GM12892 (cell line): ENCODE measurements around the gene HOXD9.
A peak's percentile ranks its signal among the peaks of the same experiment; 100 is the strongest.

Source experiments
- DNase-seq: peaks from one replicate; pipeline ENCODE4 v3.0.0; 2011; ENCODE audit not compliant: insufficient read length
- FAIRE-seq: peaks from 2 replicates; lab custom pipeline; 2011; peaks lifted over from hg19 to GRCh38; lab: Jason Lieb, UNC
- POLR2A ChIP-seq: IDR thresholded peaks from 2 replicates; pipeline ENCODE4 v1.6.1; 2011; ENCODE audit warnings: low read depth, low read length, control low read depth
- POLR2AphosphoS5 ChIP-seq: IDR thresholded peaks from 2 replicates; pipeline ENCODE4 v1.6.1; 2011; ENCODE audit warnings: low read depth, low read length, control low read depth
- TAF1 ChIP-seq: IDR thresholded peaks from 2 replicates; pipeline ENCODE4 v1.6.1; 2011; ENCODE audit warnings: low read depth, mild to moderate bottlenecking, control low read depth, low read length, borderline replicate concordance

The HOXD9 gene

DNA sequence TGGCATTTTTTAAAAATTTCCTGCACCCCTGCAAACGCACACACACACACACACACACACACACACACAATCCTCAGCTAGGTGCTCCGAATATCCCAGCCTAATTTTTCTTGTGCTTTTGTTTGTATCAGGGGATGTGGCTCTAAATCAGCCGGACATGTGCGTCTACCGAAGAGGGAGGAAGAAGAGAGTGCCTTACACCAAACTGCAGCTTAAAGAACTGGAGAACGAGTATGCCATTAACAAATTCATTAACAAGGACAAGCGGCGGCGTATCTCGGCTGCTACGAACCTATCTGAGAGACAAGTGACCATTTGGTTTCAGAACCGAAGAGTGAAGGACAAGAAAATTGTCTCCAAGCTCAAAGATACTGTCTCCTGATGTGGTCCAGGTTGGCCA lies 28.2 kb upstream of the HOXD9 start:
- DNase-seq (no peak), FAIRE-seq (no peak)
- TF ChIP-seq TAF1 (no peak), POLR2AphosphoS5 (no peak), POLR2A (no peak)

DNA sequence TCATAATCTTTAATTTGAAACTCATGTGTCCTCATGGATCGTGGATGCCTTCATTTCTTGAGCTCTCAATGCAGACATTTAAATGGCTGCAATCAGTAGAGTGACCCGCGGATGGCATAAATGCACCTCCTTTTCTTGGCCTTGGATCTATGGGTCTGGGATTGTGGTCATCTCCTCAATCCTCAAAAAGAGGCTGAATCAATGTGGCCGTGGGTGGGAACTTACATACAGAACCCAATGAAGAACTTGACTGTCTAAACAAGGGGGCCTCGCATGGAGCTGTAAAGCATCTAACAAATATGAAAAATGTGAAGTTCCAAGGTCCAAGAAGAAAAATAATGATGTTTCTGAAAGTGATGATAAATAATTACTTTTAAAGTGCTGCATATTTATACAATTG lies 27.1 kb upstream of the HOXD9 start:
- FAIRE-seq, result no peak
- DNase-seq, result no peak
- TF ChIP-seq POLR2A (no peak), TAF1 (no peak), POLR2AphosphoS5 (no peak)

DNA sequence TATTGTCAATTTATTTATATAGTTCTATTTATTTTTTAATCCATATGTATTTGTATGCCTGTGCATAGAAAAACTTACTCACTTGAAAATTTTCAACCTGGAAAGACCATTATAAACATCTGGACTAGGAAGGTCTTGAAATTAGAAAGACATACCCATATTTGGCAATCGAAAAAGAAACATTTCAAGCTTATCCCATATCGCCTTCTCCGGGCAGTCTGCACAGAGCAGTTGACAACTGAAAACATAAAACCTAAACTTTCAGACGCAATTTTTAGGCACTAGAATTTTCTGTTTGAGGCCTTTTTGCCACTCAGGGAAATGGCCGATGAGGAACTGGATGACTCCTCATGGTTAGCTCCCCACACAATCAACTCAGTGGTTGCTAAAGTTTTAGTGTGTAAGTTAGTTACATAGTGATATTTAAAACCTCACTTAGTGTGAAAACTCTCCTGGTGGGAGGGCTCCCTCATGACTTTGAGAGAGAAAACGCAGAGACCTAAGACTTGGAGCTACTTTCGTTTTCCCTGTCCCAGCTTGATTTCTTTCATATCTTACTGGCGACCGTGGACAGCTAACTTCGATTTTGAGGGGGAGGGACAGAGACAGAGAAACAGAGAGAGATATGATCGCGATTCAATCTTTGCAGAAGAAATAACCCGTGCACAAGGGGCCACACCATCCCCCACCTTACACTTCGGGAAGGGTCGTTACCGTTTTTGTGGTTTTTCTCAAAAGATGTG lies 26.1 kb upstream of the HOXD9 start:
- FAIRE-seq (peak; percentile 83), DNase-seq (no peak)

DNA sequence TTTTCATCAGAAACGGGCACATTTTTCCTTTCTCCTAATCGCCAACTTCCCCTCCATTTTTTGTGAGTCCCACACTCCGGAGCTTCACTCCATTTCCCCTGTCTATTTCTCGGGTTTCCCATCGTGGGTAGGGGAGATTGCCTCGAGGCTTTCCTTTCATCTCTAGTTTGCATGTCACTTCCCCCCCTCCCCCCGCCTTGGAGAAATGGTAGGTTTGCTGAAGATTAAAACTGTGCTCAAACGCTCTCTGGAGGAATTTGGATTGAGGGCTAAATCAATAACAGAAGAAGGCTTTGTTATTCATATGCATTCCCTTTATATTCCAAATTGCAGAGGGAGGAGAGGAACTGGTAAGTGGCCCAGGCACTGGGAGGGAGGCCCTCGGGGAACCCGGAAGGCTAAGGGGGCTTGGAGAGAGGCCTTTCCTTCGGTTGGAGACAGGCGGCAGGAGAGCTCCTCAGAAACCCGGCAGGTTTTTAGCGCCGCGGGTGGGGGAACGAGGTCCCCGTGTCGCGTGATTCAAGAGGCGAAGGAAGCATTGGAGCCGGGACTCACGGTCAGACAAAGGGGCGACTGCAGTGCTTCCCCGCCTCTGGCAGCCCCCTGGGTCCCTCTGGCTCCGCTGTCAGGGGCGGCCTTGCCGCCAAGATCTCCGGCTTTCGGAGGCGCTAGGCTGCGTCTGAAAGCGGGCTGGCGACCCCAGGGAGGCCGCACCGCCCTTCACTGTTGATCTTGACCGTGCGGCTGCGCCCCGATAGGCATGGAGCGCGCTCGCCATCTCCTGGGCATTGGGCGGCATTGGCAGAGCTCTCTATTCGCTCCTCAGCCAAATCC lies 25.3 kb upstream of the HOXD9 start:
- FAIRE-seq (peak; percentile 92), DNase-seq (peak; percentile 71)
- TF ChIP-seq POLR2A (no peak), TAF1 (no peak), POLR2AphosphoS5 (no peak)

More for the DNA sequence above, 26.1 kb upstream of the HOXD9 start:
- TF ChIP-seq POLR2AphosphoS5, result no peak
- no peak for TF ChIP-seq TAF1
- TF ChIP-seq POLR2A, result no peak

DNA sequence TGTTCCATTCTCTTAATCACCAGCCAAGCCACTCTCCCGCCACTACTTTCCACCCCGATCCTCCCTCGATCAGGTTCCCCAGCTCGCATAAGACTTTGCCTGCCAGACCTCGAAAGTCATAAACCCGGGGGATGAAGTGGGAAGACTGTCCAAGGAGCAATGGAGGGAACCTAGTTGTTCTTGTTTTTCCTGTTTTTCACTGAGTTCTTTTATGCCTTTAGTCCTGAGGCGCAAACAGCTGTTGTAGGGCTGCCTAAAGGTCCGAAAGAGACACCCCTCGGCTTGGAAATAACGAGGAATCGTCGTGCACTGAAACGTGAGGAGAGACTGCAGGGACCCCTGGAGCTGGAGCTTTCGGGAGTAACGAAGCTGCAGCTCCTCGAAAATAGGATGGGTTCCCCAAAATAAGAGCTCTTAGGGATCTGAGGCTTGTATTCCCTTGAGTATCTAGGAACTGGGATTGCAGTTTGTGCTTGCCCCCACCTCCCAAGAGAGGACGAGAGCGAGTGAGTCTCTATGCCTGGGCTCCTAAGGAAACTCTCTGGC lies 24.6 kb upstream of the HOXD9 start:
- no peak for FAIRE-seq
- DNase-seq, result no peak
- no peak for TF ChIP-seq POLR2A
- no peak for TF ChIP-seq TAF1
- TF ChIP-seq POLR2AphosphoS5, result no peak

DNA sequence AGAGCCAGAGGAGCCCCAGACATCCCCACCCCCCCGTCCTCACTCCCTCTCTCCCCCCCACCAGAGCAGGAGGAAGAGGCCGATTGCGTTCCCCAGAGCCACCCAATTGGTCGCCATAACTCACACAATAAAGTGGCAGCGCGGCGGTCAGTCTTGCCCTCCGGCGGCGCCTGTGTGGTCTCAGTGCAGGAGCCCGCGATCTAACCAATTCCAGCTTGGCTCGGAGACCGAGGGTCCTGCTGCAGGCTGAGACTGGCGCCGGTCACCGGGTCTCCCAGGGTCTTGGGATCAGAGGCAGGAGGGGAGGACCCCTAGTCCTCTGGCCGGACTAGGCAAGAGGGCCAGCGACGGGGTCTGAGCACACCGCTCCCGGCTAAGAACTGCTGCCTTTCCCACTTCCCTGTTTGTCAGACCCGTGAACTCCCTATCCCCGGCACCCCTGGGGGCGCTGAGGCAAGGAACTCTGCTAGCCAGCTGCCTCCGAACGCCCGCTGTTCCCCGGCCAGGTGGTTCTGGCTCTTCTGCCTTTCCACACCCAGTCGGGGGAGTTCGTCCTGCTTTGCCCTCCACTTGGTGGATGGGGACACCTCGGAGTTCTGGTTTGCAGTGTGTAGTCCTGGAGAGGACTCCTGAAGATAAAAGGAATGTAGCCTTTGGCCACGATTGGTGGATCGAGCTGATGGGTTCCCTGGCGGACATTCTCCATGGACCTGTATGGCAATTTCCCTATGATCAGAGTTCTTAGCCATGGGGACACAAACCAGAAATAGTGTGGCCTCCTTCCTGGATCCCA lies 24.0 kb upstream of the HOXD9 start:
- TF ChIP-seq POLR2A (no peak), TAF1 (no peak), POLR2AphosphoS5 (no peak)
- DNase-seq (no peak), FAIRE-seq (no peak)

DNA sequence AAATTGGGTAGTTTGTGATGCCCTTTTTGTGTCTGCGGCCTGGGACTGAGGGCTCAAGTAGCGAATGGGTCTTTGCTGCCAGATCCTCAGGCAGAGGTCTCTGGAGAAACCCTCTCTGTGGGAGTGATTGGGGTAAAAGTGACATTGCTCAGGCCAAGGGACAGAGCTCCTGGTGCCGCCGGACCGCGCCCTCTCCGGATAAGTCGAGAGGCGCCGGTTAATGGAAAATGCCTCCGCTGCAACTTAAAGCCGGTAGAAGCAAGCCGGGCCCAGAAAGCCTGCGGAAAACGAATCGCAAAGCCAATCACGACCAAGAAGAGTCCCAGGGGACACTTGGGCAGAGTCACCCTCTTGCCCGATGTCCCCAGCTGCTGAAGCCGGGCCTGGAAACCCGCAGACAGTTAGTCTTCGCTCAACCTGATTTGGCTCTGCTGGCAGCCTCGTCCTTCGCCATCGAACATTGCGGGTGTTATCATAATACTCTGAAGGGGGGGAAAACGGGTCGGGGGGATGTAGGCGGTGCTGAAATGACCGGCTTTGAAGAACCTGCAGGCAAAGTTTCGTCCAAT lies 23.3 kb upstream of the HOXD9 start:
- TF ChIP-seq POLR2A (no peak), POLR2AphosphoS5 (no peak), TAF1 (no peak)
- FAIRE-seq, result no peak
- DNase-seq, result no peak

DNA sequence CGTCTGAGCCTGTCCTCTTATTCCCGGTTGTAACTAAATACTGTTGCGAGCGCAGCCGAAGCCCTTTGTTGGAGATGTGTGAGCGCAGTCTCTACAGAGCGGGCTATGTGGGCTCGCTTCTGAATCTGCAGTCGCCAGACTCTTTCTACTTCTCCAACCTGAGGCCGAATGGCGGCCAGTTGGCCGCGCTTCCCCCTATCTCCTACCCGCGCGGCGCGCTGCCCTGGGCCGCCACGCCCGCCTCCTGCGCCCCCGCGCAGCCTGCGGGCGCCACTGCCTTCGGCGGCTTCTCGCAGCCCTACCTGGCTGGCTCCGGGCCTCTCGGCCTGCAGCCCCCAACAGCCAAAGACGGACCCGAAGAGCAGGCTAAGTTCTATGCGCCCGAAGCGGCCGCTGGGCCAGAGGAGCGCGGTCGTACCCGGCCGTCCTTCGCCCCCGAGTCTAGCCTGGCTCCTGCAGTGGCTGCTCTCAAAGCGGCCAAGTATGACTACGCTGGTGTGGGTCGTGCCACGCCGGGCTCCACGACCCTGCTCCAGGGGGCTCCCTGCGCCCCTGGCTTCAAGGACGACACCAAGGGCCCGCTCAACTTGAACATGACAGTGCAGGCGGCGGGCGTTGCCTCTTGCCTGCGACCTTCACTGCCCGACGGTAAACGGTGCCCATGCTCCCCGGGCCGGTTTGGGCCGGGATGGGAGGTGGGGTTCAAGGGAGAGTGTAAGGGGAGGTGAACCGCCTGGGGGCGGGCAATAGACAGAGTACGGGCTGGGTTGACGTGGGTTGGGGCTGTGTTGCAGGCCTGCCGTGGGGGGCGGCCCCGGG lies 22.6 kb upstream of the HOXD9 start, which contains the start of gene HOXD12:
Gene HOXD12, plus strand, starts transcription at position 68 of the 819 bp plus-strand sequence. Its CDS starts 7 bp downstream, at position 75.
- no peak for FAIRE-seq
- TF ChIP-seq TAF1 (no peak), POLR2A (no peak), POLR2AphosphoS5 (no peak)
- no peak for DNase-seq

DNA sequence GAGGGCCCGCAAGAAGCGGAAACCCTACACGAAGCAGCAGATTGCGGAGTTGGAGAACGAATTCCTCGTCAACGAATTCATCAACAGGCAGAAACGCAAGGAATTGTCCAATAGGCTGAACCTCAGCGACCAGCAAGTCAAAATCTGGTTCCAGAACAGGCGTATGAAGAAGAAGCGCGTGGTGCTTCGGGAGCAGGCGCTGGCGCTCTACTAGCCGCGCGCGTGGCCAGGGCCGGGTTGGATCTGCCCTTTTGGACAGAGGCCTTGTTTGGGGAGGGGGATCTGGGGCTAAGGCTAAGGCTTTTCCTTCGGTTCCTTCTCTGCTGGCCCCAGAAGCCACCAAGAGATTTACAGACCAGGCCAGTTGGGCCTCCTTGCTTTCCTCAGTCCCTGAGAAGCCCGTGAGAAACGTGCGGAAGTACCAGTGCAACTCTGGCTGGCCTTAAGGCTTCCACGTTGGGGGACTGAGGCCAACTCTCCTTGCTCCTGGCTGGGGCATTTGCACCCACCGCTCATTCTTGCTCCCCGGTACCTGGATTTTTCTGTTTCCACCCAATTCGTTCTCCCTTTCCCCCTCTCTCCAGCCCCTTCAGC lies 21.9 kb upstream of the HOXD9 start:
- DNase-seq (no peak), FAIRE-seq (no peak)
- TF ChIP-seq TAF1 (no peak), POLR2A (no peak), POLR2AphosphoS5 (no peak)

DNA sequence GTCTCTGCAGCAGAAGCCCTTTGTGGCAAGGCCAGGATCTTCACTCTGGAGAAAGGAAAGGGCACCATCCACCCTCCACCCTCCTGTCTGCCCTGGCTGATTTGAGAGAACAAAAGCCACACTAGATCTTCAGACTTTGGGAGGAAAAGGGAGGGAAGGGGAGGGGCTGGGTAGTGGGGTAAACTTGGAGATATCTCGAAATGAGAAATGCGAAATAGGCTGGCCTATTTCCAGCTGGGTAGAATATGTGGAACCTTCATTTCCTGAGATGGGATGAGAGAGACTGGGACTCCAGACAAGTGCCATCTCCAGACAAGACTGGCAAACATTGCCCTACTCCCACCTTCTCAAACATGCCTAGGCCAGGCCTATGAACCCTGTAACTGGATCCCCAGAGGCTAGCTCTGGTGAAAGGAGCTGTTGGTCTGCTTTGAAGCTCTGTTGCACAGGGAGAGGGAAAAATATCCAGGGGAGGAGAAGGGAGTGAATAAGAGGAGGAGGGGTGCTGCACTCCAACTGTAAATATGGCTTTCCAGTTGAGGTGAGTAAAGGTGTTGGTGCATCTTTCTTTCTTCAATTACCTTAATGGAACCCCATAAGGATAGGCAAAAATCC lies 21.2 kb upstream of the HOXD9 start:
- DNase-seq, result no peak
- no peak for TF ChIP-seq POLR2A
- TF ChIP-seq TAF1, result no peak
- TF ChIP-seq POLR2AphosphoS5, result no peak
- FAIRE-seq, result no peak
